ENCODE measurements around the gene MAP4K4. TPM values are rescaled to one million over a fixed set of nuclear protein-coding genes. Genes with fewer than 3 reads are reported as not detected.

MAP4K4 gene
- total RNA-seq, 1 donor from 2014 or later = 48.0 TPM

GRCh38 chr2:101718479-101718878 lies 21.0 kb downstream of the MAP4K4 start:
- H3K36me3 ChIP-seq = no peaks in the 10 kb centered on the region
- no peaks in the 10 kb centered on the region for H3K27me3 ChIP-seq
- H3K27ac ChIP-seq = no peak overlapping the region
- no peak for DNase-seq (ENCODE audit: low spot score in 2 of 2)
- no peak overlapping the region for H3K4me3 ChIP-seq
- TF ChIP-seq, protein P1, sequence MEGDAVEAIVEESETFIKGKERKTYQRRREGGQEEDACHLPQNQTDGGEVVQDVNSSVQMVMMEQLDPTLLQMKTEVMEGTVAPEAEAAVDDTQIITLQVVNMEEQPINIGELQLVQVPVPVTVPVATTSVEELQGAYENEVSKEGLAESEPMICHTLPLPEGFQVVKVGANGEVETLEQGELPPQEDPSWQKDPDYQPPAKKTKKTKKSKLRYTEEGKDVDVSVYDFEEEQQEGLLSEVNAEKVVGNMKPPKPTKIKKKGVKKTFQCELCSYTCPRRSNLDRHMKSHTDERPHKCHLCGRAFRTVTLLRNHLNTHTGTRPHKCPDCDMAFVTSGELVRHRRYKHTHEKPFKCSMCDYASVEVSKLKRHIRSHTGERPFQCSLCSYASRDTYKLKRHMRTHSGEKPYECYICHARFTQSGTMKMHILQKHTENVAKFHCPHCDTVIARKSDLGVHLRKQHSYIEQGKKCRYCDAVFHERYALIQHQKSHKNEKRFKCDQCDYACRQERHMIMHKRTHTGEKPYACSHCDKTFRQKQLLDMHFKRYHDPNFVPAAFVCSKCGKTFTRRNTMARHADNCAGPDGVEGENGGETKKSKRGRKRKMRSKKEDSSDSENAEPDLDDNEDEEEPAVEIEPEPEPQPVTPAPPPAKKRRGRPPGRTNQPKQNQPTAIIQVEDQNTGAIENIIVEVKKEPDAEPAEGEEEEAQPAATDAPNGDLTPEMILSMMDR (IDR thresholded peaks at IDR 0.05) = no peak
- H3K9me3 ChIP-seq = no peaks in the 10 kb centered on the region
- peaks cover 0 to 15% of the 10 kb centered on the region in 2 donors for H3K4me1 ChIP-seq
- intact Hi-C loops (cut with DNase I) = no loop called here

DNA sequence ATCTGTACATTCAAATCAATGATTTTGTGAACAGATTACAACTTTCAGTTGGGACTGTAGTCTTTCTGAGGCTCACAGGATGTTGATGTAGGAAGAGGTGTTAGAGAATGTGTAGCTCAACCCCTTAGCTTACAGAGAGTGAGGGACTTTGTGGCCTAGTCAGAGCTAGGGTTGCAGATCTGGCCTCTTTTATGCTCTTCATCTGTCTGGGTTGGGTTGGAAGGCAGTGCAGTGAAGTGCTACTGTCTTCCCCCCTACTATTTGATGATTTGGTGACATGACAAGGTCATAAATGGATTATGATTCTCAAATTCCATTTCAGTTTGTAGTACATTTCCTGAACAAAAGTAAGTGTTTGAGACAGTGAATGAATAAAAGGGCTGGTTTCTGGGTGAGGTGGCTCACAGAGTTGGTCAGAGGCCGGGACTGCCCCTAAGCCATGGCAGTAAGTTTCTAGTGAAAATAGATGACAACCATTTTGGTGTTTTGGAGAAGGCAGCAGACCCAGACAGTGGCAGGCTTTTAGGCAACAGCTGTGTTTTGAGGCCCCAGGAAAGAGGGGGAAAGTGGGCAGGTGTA lies 21.6 kb downstream of the MAP4K4 start:
- peaks cover 0 to 15% of the 10 kb centered on the region in 2 donors for H3K4me1 ChIP-seq
- intact Hi-C loops (cut with DNase I) = no loop called here
- no peak for DNase-seq (ENCODE audit: low spot score in 2 of 2)
- TF ChIP-seq, protein P1 (IDR thresholded peaks at IDR 0.05) = no peak
- H3K36me3 ChIP-seq = no peaks in the 10 kb centered on the region
- H3K27me3 ChIP-seq = no peaks in the 10 kb centered on the region
- H3K4me3 ChIP-seq = no peak overlapping the region
- H3K27ac ChIP-seq = no peak overlapping the region
- H3K9me3 ChIP-seq = no peaks in the 10 kb centered on the region

DNA sequence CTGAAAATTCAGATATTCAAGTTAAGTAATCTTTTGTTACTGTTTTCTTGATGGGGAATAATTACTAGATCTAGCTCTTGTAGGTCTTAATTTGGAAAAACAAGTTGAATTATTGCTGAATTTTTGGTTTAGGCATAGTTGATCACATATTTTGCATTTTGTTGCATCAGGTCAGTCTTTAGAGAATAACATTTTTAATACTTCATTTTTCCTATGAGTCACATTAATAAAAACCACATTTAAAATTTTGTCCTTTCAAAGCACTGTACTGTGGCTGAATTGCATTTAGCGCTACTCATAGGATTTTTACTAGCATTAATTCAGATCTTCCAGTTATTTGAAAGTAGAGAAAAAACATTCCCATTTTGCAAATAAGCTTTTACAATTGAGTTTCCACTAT lies 23.2 kb downstream of the MAP4K4 start:
- no peak overlapping the region for H3K27ac ChIP-seq
- H3K27me3 ChIP-seq = no peaks in the 10 kb centered on the region
- TF ChIP-seq, protein P1 (IDR thresholded peaks at IDR 0.05) = no peak
- H3K36me3 ChIP-seq = no peaks in the 10 kb centered on the region
- H3K4me3 ChIP-seq = no peak overlapping the region
- DNase-seq (ENCODE audit: low spot score in 2 of 2) = no peak
- intact Hi-C loops (cut with DNase I) = no loop called here
- peaks cover 0 to 11% of the 10 kb centered on the region in 2 donors for H3K4me1 ChIP-seq
- H3K9me3 ChIP-seq = no peaks in the 10 kb centered on the region

DNA sequence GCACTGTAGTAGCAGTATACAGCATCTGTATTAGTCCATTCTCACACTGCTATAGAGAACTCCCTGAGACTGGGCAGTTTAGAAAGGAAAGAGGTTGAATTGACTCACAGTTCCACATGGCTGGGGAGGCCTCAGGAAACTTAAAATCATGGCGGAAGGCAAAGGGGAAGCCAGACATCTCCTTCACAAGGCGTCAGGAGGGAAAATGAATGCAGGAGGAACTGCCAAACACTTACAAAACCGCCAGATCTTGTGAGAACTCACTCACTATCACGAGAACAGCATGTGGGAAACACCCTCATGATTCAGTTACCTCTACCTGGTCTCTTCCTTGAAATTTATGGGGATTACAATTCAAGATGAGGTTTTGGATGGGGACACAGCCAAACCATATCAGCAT lies 25.4 kb downstream of the MAP4K4 start:
- Histone ChIP-seq H3K27ac (no peak overlapping the region), H3K36me3 (no peaks in the 10 kb centered on the region), H3K27me3 (no peaks in the 10 kb centered on the region), H3K4me1 (peaks cover 0 to 8% of the 10 kb centered on the region in 2 donors), H3K9me3 (no peaks in the 10 kb centered on the region), H3K4me3 (no peak overlapping the region)
- no peak for DNase-seq (ENCODE audit: low spot score in 2 of 2)
- TF ChIP-seq, protein P1 (IDR thresholded peaks at IDR 0.05) = no peak
- intact Hi-C loops (cut with DNase I) = no loop called here

DNA sequence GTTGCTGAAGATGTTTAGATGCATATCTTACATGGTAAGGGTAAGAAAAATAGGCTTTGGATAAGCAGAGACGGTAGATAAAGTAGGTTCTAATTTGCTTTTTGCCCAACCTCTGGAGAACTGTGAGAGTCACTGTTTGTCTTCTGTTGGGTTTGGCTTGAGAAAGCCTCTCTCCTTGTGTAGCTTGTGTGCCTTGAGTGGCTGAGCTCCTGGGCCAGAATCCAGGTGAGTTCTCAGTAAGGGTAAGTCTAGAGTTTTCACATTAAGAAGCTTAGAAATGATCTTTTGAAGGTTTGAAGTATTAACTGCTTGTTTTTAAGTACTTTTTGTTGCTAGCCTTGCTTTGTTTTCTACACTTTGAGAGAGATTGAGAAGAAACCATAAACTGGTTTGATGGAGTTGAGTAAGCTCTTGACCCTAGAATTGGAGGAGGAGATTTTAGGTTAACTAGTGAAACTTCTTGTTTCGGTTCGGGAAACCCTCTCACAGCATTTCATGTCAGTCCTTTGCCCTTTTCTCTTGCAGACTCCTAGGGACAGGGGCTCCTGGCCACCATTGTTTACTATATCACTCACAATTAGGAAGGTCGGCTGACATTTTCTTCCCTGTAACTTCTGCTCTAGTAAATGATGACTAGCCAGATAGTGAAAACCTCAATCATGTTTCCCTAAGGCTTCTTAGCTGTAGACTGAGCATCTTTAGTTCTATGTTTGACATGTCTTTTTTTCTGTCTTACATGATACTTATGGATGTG lies 26.0 kb downstream of the MAP4K4 start:
- Histone ChIP-seq H3K27me3 (no peaks in the 10 kb centered on the region), H3K9me3 (no peaks in the 10 kb centered on the region), H3K27ac (no peak overlapping the region), H3K4me3 (no peak overlapping the region), H3K36me3 (no peaks in the 10 kb centered on the region), H3K4me1 (peaks cover 0 to 7% of the 10 kb centered on the region in 2 donors)
- DNase-seq (ENCODE audit: low spot score in 2 of 2) = no peak
- TF ChIP-seq, protein P1 (IDR thresholded peaks at IDR 0.05) = no peak
- intact Hi-C loops (cut with DNase I) = no loop called here
